Activated T-cell treated with anti-CD3 and anti-CD28 coated beads, Interleukin-2, amount 50 U/mL, for 72 hours (primary cell): ENCODE data around the gene IRS1. TPM values are rescaled to one million over a fixed set of nuclear protein-coding genes. Genes with fewer than 3 reads are reported as not detected.
A peak's percentile ranks its signal among the peaks of the same experiment; 100 is the strongest.
"Not testable (repeated sequence)": the region's sequence is repeated elsewhere in the genome, so short reads cannot be mapped to it uniquely, and the experiment has no call there.

Experiments used
- ATAC-seq, 2 donors: fragments of 150-1000 bp; cut with Tn5 transposase; replicated peaks in 1 of 2; 2 replicates each; pipeline ENCODE4 v1.10.0; 2021; ENCODE audit warnings: moderate library complexity in 2 of 2, mild to moderate bottlenecking in 1 of 2
- DNase-seq, 2 donors: peaks; one replicate each; pipeline ENCODE4 v3.0.0; 2021 to 2022; ENCODE audit warnings: mixed read lengths in 1 of 2
- H3K27ac Mint-ChIP-seq: one replicate; pipeline ENCODE4 v1.8.0; 2022; ENCODE audit warnings: mild to moderate bottlenecking, moderate library complexity, mixed read lengths
- H3K27me3 Mint-ChIP-seq: one replicate; pipeline ENCODE4 v1.8.0; 2022; ENCODE audit warnings: low read depth, mixed read lengths
- H3K36me3 Mint-ChIP-seq, 2 donors: one replicate each; pipeline ENCODE4 v1.8.0; 2022; ENCODE audit warnings: mixed read lengths in 2 of 2, mild to moderate bottlenecking in 1 of 2; ENCODE audit not compliant: insufficient read depth in 2 of 2
- H3K4me1 Mint-ChIP-seq: one replicate; pipeline ENCODE4 v1.8.0; 2022; ENCODE audit warnings: low read depth, mixed read lengths
- H3K4me3 Mint-ChIP-seq, 2 donors: one replicate each; pipeline ENCODE4 v1.8.0; 2022; ENCODE audit warnings: mild to moderate bottlenecking in 2 of 2, mixed read lengths in 2 of 2, moderate library complexity in 2 of 2
- H3K9me3 Mint-ChIP-seq, 2 donors: one replicate each; pipeline ENCODE4 v1.8.0; 2022; ENCODE audit warnings: mixed read lengths in 2 of 2
- total RNA-seq, 2 donors: library from RNA; stranded (reverse); gene quantifications; one replicate each; pipeline ENCODE4 v1.2.3, GENCODE V29; 2022

Gene IRS1
- total RNA-seq = 1 to 10 TPM; 2.8 to 4.6 TPM

GRCh38 chr2:226799211-226799975 lies at the start of gene IRS1:
TSS of gene IRS1 (minus strand) at chr2:226799820. CDS start at chr2:226798738, 1,082 bp downstream.
- DNase-seq (peak; percentile 66 to 71), ATAC-seq (peak; percentile 60 to 64)
- Mint-ChIP-seq H3K27ac (no peak within 1 kb of the TSS), H3K4me1 (peaks cover 41% of the 10 kb centered on the region), H3K27me3 (peaks cover 15% of the 10 kb centered on the region), H3K9me3 (no peaks in the 10 kb centered on the region), H3K36me3 (no peaks in the 10 kb centered on the region), H3K4me3 (peak within 1 kb of the TSS; percentile 76 to 92)

GRCh38 chr2:226849349-226849748 lies 49.7 kb upstream of the IRS1 start:
- no peak for DNase-seq
- peaks cover 0 to 2% of the 10 kb centered on the region in 2 donors for H3K36me3 Mint-ChIP-seq
- H3K4me3 Mint-ChIP-seq = no peak overlapping the region
- no peak for ATAC-seq
- no peak overlapping the region for H3K27ac Mint-ChIP-seq
- H3K27me3 Mint-ChIP-seq = no peaks in the 10 kb centered on the region
- peaks cover 9% of the 10 kb centered on the region for H3K4me1 Mint-ChIP-seq
- H3K9me3 Mint-ChIP-seq = no peaks in the 10 kb centered on the region

GRCh38 chr2:226847511-226847910 lies 47.9 kb upstream of the IRS1 start:
- Mint-ChIP-seq H3K27ac (no peak overlapping the region), H3K36me3 (peaks cover 2 to 6% of the 10 kb centered on the region in 2 donors), H3K9me3 (no peaks in the 10 kb centered on the region), H3K4me1 (peaks cover 26% of the 10 kb centered on the region), H3K4me3 (no peak overlapping the region), H3K27me3 (no peaks in the 10 kb centered on the region)
- ATAC-seq (no peak), DNase-seq (no peak)

- no peak for ATAC-seq
- H3K27ac Mint-ChIP-seq = no peak overlapping the region
- H3K4me3 Mint-ChIP-seq = no peak overlapping the region
- no peaks in the 10 kb centered on the region for H3K27me3 Mint-ChIP-seq
- no peaks in the 10 kb centered on the region for H3K9me3 Mint-ChIP-seq
- no peak for DNase-seq
- peaks cover 2 to 10% of the 10 kb centered on the region in 2 donors for H3K36me3 Mint-ChIP-seq
- peaks cover 26% of the 10 kb centered on the region for H3K4me1 Mint-ChIP-seq
These were observed 47.5 kb upstream of the IRS1 start for GRCh38 chr2:226847090-226847489.

GRCh38 chr2:226845386-226846116 lies 45.9 kb upstream of the IRS1 start:
- Mint-ChIP-seq H3K27ac (no peak overlapping the region), H3K4me1 (peaks cover 35% of the 10 kb centered on the region), H3K9me3 (no peaks in the 10 kb centered on the region), H3K36me3 (peaks cover 4 to 19% of the 10 kb centered on the region in 2 donors), H3K27me3 (no peaks in the 10 kb centered on the region), H3K4me3 (no peak overlapping the region)
- DNase-seq = no peak
- no peak for ATAC-seq

GRCh38 chr2:226843001-226843400 lies 43.4 kb upstream of the IRS1 start:
- DNase-seq, H3K9me3 Mint-ChIP-seq, H3K27me3 Mint-ChIP-seq, H3K4me3 Mint-ChIP-seq, ATAC-seq, H3K27ac Mint-ChIP-seq: not testable (repeated sequence)
- H3K4me1 Mint-ChIP-seq = peaks cover 60% of the 10 kb centered on the region
- peaks cover 1 to 23% of the 10 kb centered on the region in 2 donors for H3K36me3 Mint-ChIP-seq

GRCh38 chr2:226839951-226840350 lies 40.3 kb upstream of the IRS1 start:
- Mint-ChIP-seq H3K36me3 (peaks cover 1 to 28% of the 10 kb centered on the region in 2 donors), H3K4me1 (peaks cover 74% of the 10 kb centered on the region), H3K27me3 (no peaks in the 10 kb centered on the region), H3K9me3 (no peaks in the 10 kb centered on the region), H3K4me3 (peak overlapping the region; percentile 92 to 98), H3K27ac (peak overlapping the region; percentile 79)
- DNase-seq (no peak), ATAC-seq (no peak)

- Mint-ChIP-seq H3K27ac (peak overlapping the region; percentile 100), H3K36me3 (peaks cover 1 to 29% of the 10 kb centered on the region in 2 donors), H3K4me3 (peak overlapping the region; percentile 92 to 98), H3K27me3 (no peaks in the 10 kb centered on the region), H3K4me1 (peaks cover 74% of the 10 kb centered on the region), H3K9me3 (no peaks in the 10 kb centered on the region)
- no peak for ATAC-seq
- no peak for DNase-seq
These were observed 39.5 kb upstream of the IRS1 start for GRCh38 chr2:226839161-226839560.

- Mint-ChIP-seq H3K27ac (peak overlapping the region; percentile 100), H3K4me3 (peak overlapping the region; percentile 92 to 98), H3K9me3 (no peaks in the 10 kb centered on the region), H3K27me3 (no peaks in the 10 kb centered on the region), H3K4me1 (peaks cover 74% of the 10 kb centered on the region), H3K36me3 (peaks cover 1 to 30% of the 10 kb centered on the region in 2 donors)
- no peak for DNase-seq
- no peak for ATAC-seq
These were observed 39.1 kb upstream of the IRS1 start for GRCh38 chr2:226838722-226839121.

- H3K4me1 Mint-ChIP-seq = peaks cover 74% of the 10 kb centered on the region
- DNase-seq = no peak
- peak overlapping the region; percentile 100 for H3K27ac Mint-ChIP-seq
- H3K27me3 Mint-ChIP-seq = no peaks in the 10 kb centered on the region
- H3K4me3 Mint-ChIP-seq = peak overlapping the region; percentile 92 to 98
- no peak for ATAC-seq
- H3K36me3 Mint-ChIP-seq = peaks cover 1 to 31% of the 10 kb centered on the region in 2 donors
- no peaks in the 10 kb centered on the region for H3K9me3 Mint-ChIP-seq
These were observed 38.4 kb upstream of the IRS1 start for GRCh38 chr2:226837787-226838603.

GRCh38 chr2:226837334-226837733 lies 37.7 kb upstream of the IRS1 start:
- ATAC-seq (no peak), DNase-seq (no peak)
- Mint-ChIP-seq H3K27me3 (no peaks in the 10 kb centered on the region), H3K9me3 (no peaks in the 10 kb centered on the region), H3K27ac (peak overlapping the region; percentile 100), H3K4me3 (peak overlapping the region; percentile 92 to 98), H3K36me3 (peaks cover 1 to 25% of the 10 kb centered on the region in 2 donors), H3K4me1 (peaks cover 76% of the 10 kb centered on the region)

- H3K27me3 Mint-ChIP-seq = no peaks in the 10 kb centered on the region
- peaks cover 1 to 22% of the 10 kb centered on the region in 2 donors for H3K36me3 Mint-ChIP-seq
- DNase-seq (no peak), ATAC-seq (peak; percentile 16 to 27)
- H3K4me1 Mint-ChIP-seq = peaks cover 81% of the 10 kb centered on the region
- no peaks in the 10 kb centered on the region for H3K9me3 Mint-ChIP-seq
- peak overlapping the region; percentile 92 to 98 for H3K4me3 Mint-ChIP-seq
- peak overlapping the region; percentile 100 for H3K27ac Mint-ChIP-seq
These were observed 36.9 kb upstream of the IRS1 start for GRCh38 chr2:226836548-226836885.
